K562 (cell line): ENCODE data around the gene GALK2. TPM values are rescaled to one million over a fixed set of nuclear protein-coding genes. Genes with fewer than 3 reads are reported as not detected.

ENCODE experiments used
- CBFB ChIP-seq: sonication (generic); formaldehyde crosslinking; IDR thresholded peaks from 2 replicates; pipeline ENCODE4 v1.4.0; 2020; ENCODE audit warnings: mild to moderate bottlenecking, missing genetic modification reagents
- CBX8 ChIP-seq: fragments of 200-600 bp; sonication (generic); IDR thresholded peaks from 2 replicates; pipeline ENCODE4 v1.6.1; 2012; ENCODE audit warnings: borderline replicate concordance, mixed run types, low read depth, mild to moderate bottlenecking, moderate library complexity, mixed read lengths, low read length, control low read depth, inconsistent platforms; ENCODE audit not compliant: poor library complexity, severe bottlenecking; ENCODE audit errors: extremely low read depth
- DIDO1 ChIP-seq: fragments of 450-650 bp; IDR thresholded peaks from 2 replicates; pipeline ENCODE4 v1.6.1; 2016; ENCODE audit warnings: low read depth, missing biosample characterization, missing genetic modification characterization
- FOSL1 ChIP-seq: fragments of 200-800 bp; sonication (Bioruptor generic); conservative IDR thresholded peaks from 2 replicates; pipeline ENCODE4 v1.6.1; 2016; ENCODE audit warnings: missing genetic modification characterization, missing compliant biosample characterization
- FOXA3 ChIP-seq, 2 experiments: fragments of 450-650 bp in 1 of 2; sonication (generic) in 1 of 2; formaldehyde crosslinking; IDR thresholded peaks in 1 of 2; conservative IDR thresholded peaks in 1 of 2; 2 replicates each; pipeline versions ENCODE4 v1.4.0 to v1.8.0; 2020 to 2022; ENCODE audit warnings: mild to moderate bottlenecking in 2 of 2, missing genetic modification reagents in 1 of 2
- NELFE ChIP-seq: IDR thresholded peaks from 2 replicates; pipeline ENCODE4 v1.6.1; 2011; ENCODE audit warnings: mild to moderate bottlenecking; ENCODE audit not compliant: insufficient read depth, insufficient read length
- OTX1 ChIP-seq: fragments of 450-650 bp; formaldehyde crosslinking; IDR thresholded peaks from 2 replicates; pipeline ENCODE4 v1.4.0; 2022; ENCODE audit warnings: mild to moderate bottlenecking
- SMARCA5 ChIP-seq: fragments of 450-650 bp; IDR thresholded peaks from 2 replicates; pipeline ENCODE4 v1.6.1; 2016
- TARDBP ChIP-seq: fragments of 450-650 bp; IDR thresholded peaks from 2 replicates; pipeline ENCODE4 v1.6.1; 2016
- TSC22D4 ChIP-seq: fragments of 450-650 bp; IDR thresholded peaks from 2 replicates; pipeline ENCODE4 v1.6.1; 2016; ENCODE audit warnings: missing genetic modification characterization, missing biosample characterization, control low read depth
- ZNF263 ChIP-seq: sonication (generic); formaldehyde crosslinking; IDR thresholded peaks from 2 replicates; pipeline ENCODE4 v1.8.0; 2022; ENCODE audit warnings: mild to moderate bottlenecking, missing genetic modification reagents, borderline replicate concordance
- polyA plus RNA-seq, 8 experiments: library from polyadenylated mRNA; depleted of rRNA in 4 of 8; stranded (reverse) in 5 of 8; unstranded in 3 of 8; fragments of >200 nt; fragmentation: Nextera tagmentation in 2 of 8; fragmentation: Illumina TruSeq in 1 of 8; extraction: Ambion mirVana in 2 of 8; extraction: Trizol in 1 of 8; gene quantifications; 2 replicates each; pipeline versions ENCODE4 v1.2.1 to v1.2.3, GENCODE V29; 2011 to 2014; ENCODE audit warnings: inconsistent platforms in 1 of 8, missing spikeins in 1 of 8
- total RNA-seq, 7 experiments: library from RNA; depleted of rRNA in 6 of 7; stranded (reverse); fragments of >200 nt in 6 of 7; fragmentation: Illumina TruSeq in 2 of 7; extraction: Trizol in 2 of 7; gene quantifications; 2 replicates each; pipeline versions ENCODE4 v1.2.1 to v1.2.3, GENCODE V29; 2011 to 2021; ENCODE audit warnings: low replicate concordance in 1 of 7
- TF ChIP-seq, protein P1 (sequence below), 2 experiments: fragments of 450-650 bp in 1 of 2; sonication (generic) in 1 of 2; formaldehyde crosslinking in 1 of 2; IDR thresholded peaks; 2 replicates each; pipeline versions ENCODE4 v1.7.1 to v1.9.0; 2016 to 2022; ENCODE audit warnings: inconsistent platforms in 1 of 2, mild to moderate bottlenecking in 1 of 2, missing genetic modification reagents in 1 of 2
- TF ChIP-seq, protein P2 (sequence below): sonication (generic); formaldehyde crosslinking; IDR thresholded peaks from 2 replicates; pipeline ENCODE4 v1.8.1; 2023; ENCODE audit warnings: mild to moderate bottlenecking, missing genetic modification reagents
- TF ChIP-seq, protein P3 (sequence below): sonication (generic); formaldehyde crosslinking; IDR thresholded peaks from 2 replicates; pipeline ENCODE4 v1.8.1; 2022; ENCODE audit warnings: missing genetic modification reagents

Gene GALK2
- total and polyA plus RNA-seq, 9 of the 15 experiments (the other 6 are each of a cell fraction or from before 2014, with no cell fraction given): 32.8 to 82.0 (median 54.4) TPM

DNA sequence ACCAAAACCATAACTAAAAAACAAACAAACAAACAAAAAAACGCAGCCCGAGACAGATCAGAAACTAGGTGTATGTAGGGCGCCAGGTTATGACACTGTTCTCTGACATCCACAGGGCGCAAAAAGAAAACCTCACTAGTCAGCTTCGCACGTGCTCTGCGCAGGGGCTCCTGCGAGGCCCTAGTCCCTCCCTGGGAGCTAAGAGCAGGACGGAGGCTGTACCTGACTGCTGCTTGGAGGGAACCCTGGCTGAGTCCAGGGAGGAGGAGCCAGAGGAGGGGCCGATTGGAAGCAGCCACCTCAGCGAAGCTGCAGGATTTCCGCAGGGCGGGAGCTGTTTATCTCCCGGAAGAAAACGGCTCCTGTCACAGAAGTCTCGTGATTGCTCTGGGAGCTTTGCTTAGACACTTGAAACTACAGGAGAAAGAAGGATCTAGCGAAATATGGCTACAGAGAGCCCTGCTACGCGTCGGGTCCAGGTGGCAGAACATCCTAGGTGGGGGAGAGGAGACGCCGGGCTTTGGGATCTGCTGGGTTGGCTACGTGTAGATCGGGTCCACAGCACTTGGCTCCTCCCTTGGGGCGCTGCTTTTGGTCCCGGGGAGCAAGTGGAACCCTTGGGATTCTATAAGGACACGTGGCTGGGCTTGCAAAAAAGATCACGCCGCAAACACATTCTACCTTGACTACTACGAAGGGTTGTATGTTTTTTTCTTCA lies at the start of gene GALK2 (continued):
- TF ChIP-seq, protein P1, sequence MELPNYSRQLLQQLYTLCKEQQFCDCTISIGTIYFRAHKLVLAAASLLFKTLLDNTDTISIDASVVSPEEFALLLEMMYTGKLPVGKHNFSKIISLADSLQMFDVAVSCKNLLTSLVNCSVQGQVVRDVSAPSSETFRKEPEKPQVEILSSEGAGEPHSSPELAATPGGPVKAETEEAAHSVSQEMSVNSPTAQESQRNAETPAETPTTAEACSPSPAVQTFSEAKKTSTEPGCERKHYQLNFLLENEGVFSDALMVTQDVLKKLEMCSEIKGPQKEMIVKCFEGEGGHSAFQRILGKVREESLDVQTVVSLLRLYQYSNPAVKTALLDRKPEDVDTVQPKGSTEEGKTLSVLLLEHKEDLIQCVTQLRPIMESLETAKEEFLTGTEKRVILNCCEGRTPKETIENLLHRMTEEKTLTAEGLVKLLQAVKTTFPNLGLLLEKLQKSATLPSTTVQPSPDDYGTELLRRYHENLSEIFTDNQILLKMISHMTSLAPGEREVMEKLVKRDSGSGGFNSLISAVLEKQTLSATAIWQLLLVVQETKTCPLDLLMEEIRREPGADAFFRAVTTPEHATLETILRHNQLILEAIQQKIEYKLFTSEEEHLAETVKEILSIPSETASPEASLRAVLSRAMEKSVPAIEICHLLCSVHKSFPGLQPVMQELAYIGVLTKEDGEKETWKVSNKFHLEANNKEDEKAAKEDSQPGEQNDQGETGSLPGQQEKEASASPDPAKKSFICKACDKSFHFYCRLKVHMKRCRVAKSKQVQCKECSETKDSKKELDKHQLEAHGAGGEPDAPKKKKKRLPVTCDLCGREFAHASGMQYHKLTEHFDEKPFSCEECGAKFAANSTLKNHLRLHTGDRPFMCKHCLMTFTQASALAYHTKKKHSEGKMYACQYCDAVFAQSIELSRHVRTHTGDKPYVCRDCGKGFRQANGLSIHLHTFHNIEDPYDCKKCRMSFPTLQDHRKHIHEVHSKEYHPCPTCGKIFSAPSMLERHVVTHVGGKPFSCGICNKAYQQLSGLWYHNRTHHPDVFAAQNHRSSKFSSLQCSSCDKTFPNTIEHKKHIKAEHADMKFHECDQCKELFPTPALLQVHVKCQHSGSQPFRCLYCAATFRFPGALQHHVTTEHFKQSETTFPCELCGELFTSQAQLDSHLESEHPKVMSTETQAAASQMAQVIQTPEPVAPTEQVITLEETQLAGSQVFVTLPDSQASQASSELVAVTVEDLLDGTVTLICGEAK (IDR thresholded peaks at IDR 0.05): peak; percentile 60; the same call in 1 of the 2 replicates
- TF ChIP-seq, protein P1 (CRISPR knock-in tag; IDR thresholded peaks at IDR 0.05): no peak
- TF ChIP-seq, protein P2, sequence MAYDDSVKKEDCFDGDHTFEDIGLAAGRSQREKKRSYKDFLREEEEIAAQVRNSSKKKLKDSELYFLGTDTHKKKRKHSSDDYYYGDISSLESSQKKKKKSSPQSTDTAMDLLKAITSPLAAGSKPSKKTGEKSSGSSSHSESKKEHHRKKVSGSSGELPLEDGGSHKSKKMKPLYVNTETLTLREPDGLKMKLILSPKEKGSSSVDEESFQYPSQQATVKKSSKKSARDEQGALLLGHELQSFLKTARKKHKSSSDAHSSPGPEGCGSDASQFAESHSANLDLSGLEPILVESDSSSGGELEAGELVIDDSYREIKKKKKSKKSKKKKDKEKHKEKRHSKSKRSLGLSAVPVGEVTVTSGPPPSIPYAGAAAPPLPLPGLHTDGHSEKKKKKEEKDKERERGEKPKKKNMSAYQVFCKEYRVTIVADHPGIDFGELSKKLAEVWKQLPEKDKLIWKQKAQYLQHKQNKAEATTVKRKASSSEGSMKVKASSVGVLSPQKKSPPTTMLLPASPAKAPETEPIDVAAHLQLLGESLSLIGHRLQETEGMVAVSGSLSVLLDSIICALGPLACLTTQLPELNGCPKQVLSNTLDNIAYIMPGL (CRISPR knock-in tag): 0 out of 2 replicates have a peak, but pooled peaks have one; percentile 66
- TF ChIP-seq FOSL1 (tag) (no peak), TSC22D4 (tag) (no peak), CBX8 (no peak), OTX1 (0 out of 2 replicates have a peak, but pooled peaks have one; percentile 2), SMARCA5 (no peak), ZNF263 (CRISPR knock-in tag) (no peak), FOXA3 (CRISPR knock-in tag; conservative IDR thresholded peaks at IDR 0.05 in 1 of 2, IDR thresholded peaks at IDR 0.05 in 1 of 2) (no peak), CBFB (CRISPR knock-in tag) (no peak), DIDO1 (tag) (peak; percentile 64), NELFE (no peak), TARDBP (no peak)
- TF ChIP-seq, protein P3, sequence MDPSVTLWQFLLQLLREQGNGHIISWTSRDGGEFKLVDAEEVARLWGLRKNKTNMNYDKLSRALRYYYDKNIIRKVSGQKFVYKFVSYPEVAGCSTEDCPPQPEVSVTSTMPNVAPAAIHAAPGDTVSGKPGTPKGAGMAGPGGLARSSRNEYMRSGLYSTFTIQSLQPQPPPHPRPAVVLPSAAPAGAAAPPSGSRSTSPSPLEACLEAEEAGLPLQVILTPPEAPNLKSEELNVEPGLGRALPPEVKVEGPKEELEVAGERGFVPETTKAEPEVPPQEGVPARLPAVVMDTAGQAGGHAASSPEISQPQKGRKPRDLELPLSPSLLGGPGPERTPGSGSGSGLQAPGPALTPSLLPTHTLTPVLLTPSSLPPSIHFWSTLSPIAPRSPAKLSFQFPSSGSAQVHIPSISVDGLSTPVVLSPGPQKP: no peak
